Panc1 (cell line): ENCODE data around the gene DCHS2. TPM values are rescaled to one million over a fixed set of nuclear protein-coding genes. Genes with fewer than 3 reads are reported as not detected.

Source experiments
- ATAC-seq: fragments of 200-7000 bp; cut with Tn5 transposase; 2 replicates; pipeline ENCODE4 v1.9.1; 2020; ENCODE audit warnings: mild to moderate bottlenecking, moderate library complexity
- BruUV-seq: library from RNA; stranded (reverse); fragments of 400-500 nt; replicated peaks from 2 replicates; lab custom pipeline; 2021; lab: Mats Ljungman, UMichigan
- CTCF ChIA-PET: fragments of 300-600 bp; sonication (Branson Sonifier 250); formaldehyde crosslinking; loops from one replicate; lab custom pipeline; 2022; ENCODE audit warnings: antibody characterized with exemption; lab: Charles Lee
- POLR2A ChIA-PET: fragments of 300-600 bp; sonication (Branson Sonifier 250); formaldehyde crosslinking; loops from one replicate; lab custom pipeline; 2022; ENCODE audit warnings: antibody characterized with exemption; lab: Charles Lee
- DNase-seq: peaks from one replicate; pipeline ENCODE4 v3.0.0-alpha.2; 2010; ENCODE audit warnings: low read depth, low spot score
- H3K27ac ChIP-seq: 2 replicates; pipeline ENCODE4 v1.5.1; 2011; ENCODE audit warnings: mild to moderate bottlenecking, low read length, inconsistent platforms
- H3K27me3 ChIP-seq: fragments of 200-500 bp; sonication (Bioruptor generic); 2 replicates; pipeline ENCODE4 v1.6.0; 2014; ENCODE audit warnings: low read length, inconsistent platforms; ENCODE audit not compliant: control insufficient read depth, insufficient read depth
- H3K36me3 ChIP-seq: fragments of 200-500 bp; sonication (Bioruptor generic); 2 replicates; pipeline ENCODE4 v1.5.1; 2014; ENCODE audit warnings: inconsistent platforms, mild to moderate bottlenecking, low read length, moderate library complexity; ENCODE audit not compliant: control insufficient read depth, insufficient read depth
- H3K4me1 ChIP-seq: 2 replicates; pipeline ENCODE4 v1.5.1; 2011; ENCODE audit warnings: inconsistent platforms, mild to moderate bottlenecking, low read length, moderate library complexity; ENCODE audit not compliant: control insufficient read depth, insufficient read depth
- H3K4me3 ChIP-seq, 2 experiments: 2 replicates each; pipeline ENCODE4 v1.5.1; 2011 to 2012; ENCODE audit warnings: low read depth in 2 of 2, low read length in 2 of 2, mild to moderate bottlenecking in 2 of 2, inconsistent platforms in 1 of 2, moderate library complexity in 1 of 2
- H3K9me3 ChIP-seq: fragments of 200-500 bp; sonication (Bioruptor generic); 2 replicates; pipeline ENCODE4 v1.5.1; 2014; ENCODE audit warnings: low read depth, mild to moderate bottlenecking, inconsistent platforms, low read length, moderate library complexity; ENCODE audit not compliant: control insufficient read depth, insufficient read depth
- POLR2AphosphoS5 ChIP-seq: IDR thresholded peaks from 2 replicates; pipeline ENCODE4 v1.6.1; 2012; ENCODE audit warnings: mild to moderate bottlenecking, low read depth, low read length, moderate library complexity
- SIN3A ChIP-seq: IDR thresholded peaks from 2 replicates; pipeline ENCODE4 v1.6.1; 2012; ENCODE audit warnings: low read depth, mild to moderate bottlenecking, low read length, moderate library complexity, borderline replicate concordance; ENCODE audit not compliant: insufficient read depth
- TCF7L2 ChIP-seq: IDR thresholded peaks from 2 replicates; pipeline ENCODE4 v1.6.1; 2011; ENCODE audit warnings: mild to moderate bottlenecking, low read depth, low read length, inconsistent platforms
- in situ Hi-C: cut with HindIII; loops from 2 replicates; pipeline ENCODE4 v1.10.0; 2016; ENCODE audit warnings: low sequenced_read_pairs, low pct_unique_long_range_greater_than_20kb
- intact Hi-C: fragments of 100-400 bp; cut with micrococcal nuclease; formaldehyde crosslinking; loops from one replicate; pipeline ENCODE4 v1.10.0; 2022; ENCODE audit not compliant: unreplicated experiment
- total RNA-seq: library from RNA; stranded (reverse); gene quantifications from one replicate; pipeline ENCODE4 v1.2.1, GENCODE V29; 2021; ENCODE audit not compliant: unreplicated experiment
- TF ChIP-seq, protein P1 (sequence below): fragments of 450-650 bp; IDR thresholded peaks from 2 replicates; pipeline ENCODE4 v1.5.1; 2017; ENCODE audit warnings: mild to moderate bottlenecking
- TF ChIP-seq, protein P2 (sequence below), 2 experiments: IDR thresholded peaks; 2 replicates each; pipeline ENCODE4 v1.6.1; 2011 to 2012; ENCODE audit warnings: low read depth in 2 of 2, control low read depth in 1 of 2, low read length in 1 of 2, mild to moderate bottlenecking in 1 of 2, moderate library complexity in 1 of 2; ENCODE audit not compliant: insufficient read depth in 1 of 2

Gene DCHS2
- total RNA-seq, 1 experiment from 2014 or later: not detected

DNA sequence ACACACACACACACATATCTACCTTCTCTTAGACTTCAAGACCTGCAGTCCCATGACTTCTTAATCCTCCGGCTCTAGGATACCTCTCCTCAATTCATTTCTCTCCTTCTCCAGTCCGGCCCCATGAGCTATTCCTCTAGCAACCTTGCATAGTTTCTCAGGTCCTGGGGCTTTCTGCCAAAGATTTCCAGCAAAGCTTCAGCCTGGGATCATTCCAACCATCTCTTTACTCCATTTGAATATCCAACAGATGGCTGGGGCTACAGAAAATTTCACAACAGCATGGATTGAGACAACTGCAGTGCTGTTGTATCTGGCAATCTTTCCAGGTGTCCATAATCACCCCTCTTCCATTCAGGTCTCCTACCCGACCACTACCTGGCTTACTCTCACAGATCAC lies 184.1 kb downstream of the DCHS2 start:
- ATAC-seq (no peak), DNase-seq (no peak)
- POLR2A ChIA-PET: no interaction called here
- Histone ChIP-seq H3K4me1 (no peaks in the 10 kb centered on the region), H3K4me3 (no peak overlapping the region), H3K27ac (no peak overlapping the region), H3K9me3 (no peaks in the 10 kb centered on the region), H3K36me3 (no peaks in the 10 kb centered on the region), H3K27me3 (no peaks in the 10 kb centered on the region)
- in situ Hi-C loops (no loop called here), intact Hi-C loops (no loop called here)
- CTCF ChIA-PET: no interaction called here
- TF ChIP-seq POLR2AphosphoS5: no peak
- TF ChIP-seq, protein P1, sequence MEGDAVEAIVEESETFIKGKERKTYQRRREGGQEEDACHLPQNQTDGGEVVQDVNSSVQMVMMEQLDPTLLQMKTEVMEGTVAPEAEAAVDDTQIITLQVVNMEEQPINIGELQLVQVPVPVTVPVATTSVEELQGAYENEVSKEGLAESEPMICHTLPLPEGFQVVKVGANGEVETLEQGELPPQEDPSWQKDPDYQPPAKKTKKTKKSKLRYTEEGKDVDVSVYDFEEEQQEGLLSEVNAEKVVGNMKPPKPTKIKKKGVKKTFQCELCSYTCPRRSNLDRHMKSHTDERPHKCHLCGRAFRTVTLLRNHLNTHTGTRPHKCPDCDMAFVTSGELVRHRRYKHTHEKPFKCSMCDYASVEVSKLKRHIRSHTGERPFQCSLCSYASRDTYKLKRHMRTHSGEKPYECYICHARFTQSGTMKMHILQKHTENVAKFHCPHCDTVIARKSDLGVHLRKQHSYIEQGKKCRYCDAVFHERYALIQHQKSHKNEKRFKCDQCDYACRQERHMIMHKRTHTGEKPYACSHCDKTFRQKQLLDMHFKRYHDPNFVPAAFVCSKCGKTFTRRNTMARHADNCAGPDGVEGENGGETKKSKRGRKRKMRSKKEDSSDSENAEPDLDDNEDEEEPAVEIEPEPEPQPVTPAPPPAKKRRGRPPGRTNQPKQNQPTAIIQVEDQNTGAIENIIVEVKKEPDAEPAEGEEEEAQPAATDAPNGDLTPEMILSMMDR: no peak
- TF ChIP-seq SIN3A: no peak
- TF ChIP-seq, protein P2, sequence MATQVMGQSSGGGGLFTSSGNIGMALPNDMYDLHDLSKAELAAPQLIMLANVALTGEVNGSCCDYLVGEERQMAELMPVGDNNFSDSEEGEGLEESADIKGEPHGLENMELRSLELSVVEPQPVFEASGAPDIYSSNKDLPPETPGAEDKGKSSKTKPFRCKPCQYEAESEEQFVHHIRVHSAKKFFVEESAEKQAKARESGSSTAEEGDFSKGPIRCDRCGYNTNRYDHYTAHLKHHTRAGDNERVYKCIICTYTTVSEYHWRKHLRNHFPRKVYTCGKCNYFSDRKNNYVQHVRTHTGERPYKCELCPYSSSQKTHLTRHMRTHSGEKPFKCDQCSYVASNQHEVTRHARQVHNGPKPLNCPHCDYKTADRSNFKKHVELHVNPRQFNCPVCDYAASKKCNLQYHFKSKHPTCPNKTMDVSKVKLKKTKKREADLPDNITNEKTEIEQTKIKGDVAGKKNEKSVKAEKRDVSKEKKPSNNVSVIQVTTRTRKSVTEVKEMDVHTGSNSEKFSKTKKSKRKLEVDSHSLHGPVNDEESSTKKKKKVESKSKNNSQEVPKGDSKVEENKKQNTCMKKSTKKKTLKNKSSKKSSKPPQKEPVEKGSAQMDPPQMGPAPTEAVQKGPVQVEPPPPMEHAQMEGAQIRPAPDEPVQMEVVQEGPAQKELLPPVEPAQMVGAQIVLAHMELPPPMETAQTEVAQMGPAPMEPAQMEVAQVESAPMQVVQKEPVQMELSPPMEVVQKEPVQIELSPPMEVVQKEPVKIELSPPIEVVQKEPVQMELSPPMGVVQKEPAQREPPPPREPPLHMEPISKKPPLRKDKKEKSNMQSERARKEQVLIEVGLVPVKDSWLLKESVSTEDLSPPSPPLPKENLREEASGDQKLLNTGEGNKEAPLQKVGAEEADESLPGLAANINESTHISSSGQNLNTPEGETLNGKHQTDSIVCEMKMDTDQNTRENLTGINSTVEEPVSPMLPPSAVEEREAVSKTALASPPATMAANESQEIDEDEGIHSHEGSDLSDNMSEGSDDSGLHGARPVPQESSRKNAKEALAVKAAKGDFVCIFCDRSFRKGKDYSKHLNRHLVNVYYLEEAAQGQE (IDR thresholded peaks at IDR 0.05; ENCODE audit: insufficient read depth in 1 of 2, low read depth in 2 of 2, low read length in 1 of 2): no peak
- no peak for TF ChIP-seq TCF7L2
- no TSS peak for BruUV-seq

DNA sequence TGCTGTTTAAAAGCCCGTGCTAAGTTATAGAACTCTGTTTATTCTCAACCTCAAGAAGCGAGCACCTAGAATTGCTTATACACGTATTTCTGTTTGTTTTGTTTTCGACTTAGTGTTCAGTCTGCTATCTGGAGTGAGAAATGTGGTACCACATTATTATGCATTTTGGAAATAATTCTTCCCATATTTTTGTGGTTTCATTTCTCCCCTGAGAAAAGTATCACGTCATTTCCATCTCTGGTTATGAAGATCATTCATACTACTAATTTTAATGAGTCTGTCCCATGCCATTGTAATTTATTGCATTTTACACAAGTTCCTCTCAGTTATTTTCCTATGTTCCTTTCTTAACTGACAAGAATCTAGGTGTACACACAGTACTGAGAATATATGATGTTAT lies 186.0 kb downstream of the DCHS2 start:
- ATAC-seq (no peak), DNase-seq (no peak)
- POLR2A ChIA-PET: interaction anchor here (0.6 kb wide), 1 partner anchor 13 kb away, joined by 3 read pairs; no protein-coding TSS in a partner anchor
- H3K9me3 ChIP-seq: no peaks in the 10 kb centered on the region
- no TSS peak for BruUV-seq
- no peaks in the 10 kb centered on the region for H3K36me3 ChIP-seq
- in situ Hi-C loops (no loop called here), intact Hi-C loops (no loop called here)
- CTCF ChIA-PET: no interaction called here
- no peak overlapping the region for H3K27ac ChIP-seq
- no peak overlapping the region for H3K4me3 ChIP-seq
- TF ChIP-seq POLR2AphosphoS5 (no peak), TCF7L2 (no peak), SIN3A (no peak)
- TF ChIP-seq, protein P2 (IDR thresholded peaks at IDR 0.05; ENCODE audit: insufficient read depth in 1 of 2, low read depth in 2 of 2, low read length in 1 of 2): no peak
- TF ChIP-seq, protein P1: no peak
- no peaks in the 10 kb centered on the region for H3K4me1 ChIP-seq
- H3K27me3 ChIP-seq: no peaks in the 10 kb centered on the region
